Spleen (tissue), 11 donors: Measurements from ENCODE around the gene SBF1. TPM values are rescaled to one million over a fixed set of nuclear protein-coding genes. Genes with fewer than 3 reads are reported as not detected.
"Not testable (repeated sequence)": the region's sequence is repeated elsewhere in the genome, so short reads cannot be mapped to it uniquely, and the experiment has no call there.

Source experiments
- DNase-seq: peaks from one replicate; pipeline ENCODE4 v3.0.0-alpha.2; 2020
- H3K27ac ChIP-seq, 8 donors: fragments of 200-600 bp; sonication (generic) in 7 of 8; 1 replicate in 4 of 8; 2 replicates in 4 of 8; pipeline versions ENCODE4 v1.5.0 to v1.8.0; 2016 to 2021; ENCODE audit warnings: inconsistent platforms in 4 of 8, mild to moderate bottlenecking in 4 of 8, moderate library complexity in 1 of 8
- H3K27me3 ChIP-seq, 7 donors: fragments of 200-600 bp; sonication (generic) in 6 of 7; replicated peaks in 1 of 7; 1 replicate in 4 of 7; 2 replicates in 3 of 7; pipeline versions ENCODE4 v1.5.0 to v1.8.0; 2016 to 2021; ENCODE audit warnings: inconsistent platforms in 3 of 7, mild to moderate bottlenecking in 1 of 7
- H3K36me3 ChIP-seq, 6 donors: fragments of 200-600 bp; sonication (generic) in 5 of 6; 1 replicate in 4 of 6; 2 replicates in 2 of 6; pipeline versions ENCODE4 v1.5.0 to v1.8.0; 2016 to 2021; ENCODE audit warnings: inconsistent platforms in 2 of 6
- H3K4me1 ChIP-seq, 6 donors: fragments of 200-600 bp; sonication (generic) in 5 of 6; 1 replicate in 3 of 6; 2 replicates in 3 of 6; pipeline versions ENCODE4 v1.5.0 to v1.8.0; 2016 to 2021; ENCODE audit warnings: inconsistent platforms in 3 of 6
- H3K4me3 ChIP-seq, 8 donors: fragments of 200-600 bp; sonication (generic) in 7 of 8; 1 replicate in 4 of 8; 2 replicates in 4 of 8; pipeline versions ENCODE4 v1.5.0 to v1.8.0; 2016 to 2021; ENCODE audit warnings: inconsistent platforms in 4 of 8, mild to moderate bottlenecking in 4 of 8, moderate library complexity in 2 of 8
- H3K9me3 ChIP-seq, 8 donors: fragments of 200-600 bp; sonication (generic) in 7 of 8; 1 replicate in 4 of 8; 2 replicates in 4 of 8; pipeline versions ENCODE4 v1.5.0 to v1.8.0; 2016 to 2021; ENCODE audit warnings: inconsistent platforms in 4 of 8
- CTCF ChIP-seq, 11 experiments: fragments of 200-600 bp in 7 of 11; fragments of 450-650 bp in 4 of 11; sonication (generic) in 4 of 11; IDR thresholded peaks in 8 of 11; conservative IDR thresholded peaks in 3 of 11; 1 replicate in 7 of 11; 2 replicates in 4 of 11; pipeline versions ENCODE4 v1.4.0 to v1.8.0; 2016 to 2021; ENCODE audit warnings: antibody characterized with exemption in 11 of 11, inconsistent platforms in 4 of 11, mild to moderate bottlenecking in 1 of 11
- POLR2A ChIP-seq, 3 donors: fragments of 450-650 bp; IDR thresholded peaks; one replicate each; pipeline ENCODE4 v1.5.1; 2017; ENCODE audit warnings: antibody characterized with exemption in 3 of 3, mild to moderate bottlenecking in 1 of 3
- POLR2AphosphoS5 ChIP-seq, 3 donors: sonication (generic); formaldehyde crosslinking; IDR thresholded peaks; one replicate each; pipeline ENCODE4 v1.5.1; 2017; ENCODE audit warnings: antibody characterized with exemption in 3 of 3
- WGBS, 5 donors: extraction: QIAGEN DNeasy Blood & Tissue Kit in 3 of 5; methylation state at CpG; one replicate each; pipeline versions ENCODE4 v1.1.5 to v1.1.7; 2013 to 2018; 5-methylcytosine and 5-hydroxymethylcytosine counted together
- intact Hi-C: fragments of 100-400 bp; cut with DNase I; formaldehyde crosslinking; loops from one replicate; pipeline ENCODE4 v1.15.0; 2023; ENCODE audit warnings: low total_unique reads
- polyA plus RNA-seq, 3 donors: library from polyadenylated mRNA; stranded (reverse); fragments of 200-250 nt; gene quantifications; one replicate each; pipeline ENCODE4 v1.2.1, GENCODE V29; 2013
- total RNA-seq, 7 donors: library from RNA; depleted of rRNA in 3 of 7; stranded (reverse); fragments of >200 nt in 3 of 7; fragmentation: NEBNext Ultra II Directional in 4 of 7; extraction: Animal tissue kit (Norgen Biotek cat#: 25700) in 4 of 7; gene quantifications; one replicate each; pipeline versions ENCODE4 v1.1.0 to v1.2.1, GENCODE V29; 2016 to 2021
- donor health status: healthy with polysubstance abuse.
- donor health status: DM: no; HTN: no; CAD: no; lungs with moderate emphysema.
- donor health status: DM: no; HTN: no; CAD: no.
- donor health status: Bipolar disorder and iron deficiency.
- donor health status: healthy.
- donor health status: DM: no; HTN: no; CAD: no.
- donor health status: DM: yes; HTN: yes; CAD: no.

SBF1 gene
- total and polyA plus RNA-seq, 10 donors = 35.7 to 96.9 (median 75.3) TPM

GRCh38 chr22:50436015-50436830 is 38.6 kb downstream of the SBF1 start:
- intact Hi-C loops = no loop called here
- 88 to 93% (median 93%) methylated on average over 20 to 37 of the region's 37 CpGs for WGBS, 5 donors
- Histone ChIP-seq H3K36me3 (peaks cover 6 to 86% (median 84%) of the 10 kb centered on the region in 6 donors), H3K4me3 (no peak overlapping the region), H3K27me3 (no peaks in the 10 kb centered on the region), H3K4me1 (no peaks in the 10 kb centered on the region), H3K27ac (no peak overlapping the region), H3K9me3 (no peaks in the 10 kb centered on the region)
- no peak for DNase-seq
- TF ChIP-seq POLR2AphosphoS5 (IDR thresholded peaks at IDR 0.05) = peak in 1 of 3 donors; percentile 32
- no peak for TF ChIP-seq POLR2A (IDR thresholded peaks at IDR 0.05)

GRCh38 chr22:50435291-50436014 is 39.4 kb downstream of the SBF1 start:
- TF ChIP-seq POLR2A (IDR thresholded peaks at IDR 0.05) (no peak), POLR2AphosphoS5 (IDR thresholded peaks at IDR 0.05) (peak in 1 of 3 donors; percentile 39)
- no peaks in the 10 kb centered on the region for H3K4me1 ChIP-seq
- WGBS, 5 donors = 89 to 95% (median 91%) methylated on average over 15 to 20 of the region's 20 CpGs
- no peak overlapping the region for H3K27ac ChIP-seq
- DNase-seq = no peak
- no peaks in the 10 kb centered on the region for H3K9me3 ChIP-seq
- peaks cover 7 to 86% (median 82%) of the 10 kb centered on the region in 6 donors for H3K36me3 ChIP-seq
- H3K27me3 ChIP-seq = no peaks in the 10 kb centered on the region
- no peak overlapping the region for H3K4me3 ChIP-seq
- intact Hi-C loops = no loop called here

- H3K27ac ChIP-seq = no peak overlapping the region
- no peaks in the 10 kb centered on the region for H3K27me3 ChIP-seq
- peaks cover 7 to 86% (median 82%) of the 10 kb centered on the region in 6 donors for H3K36me3 ChIP-seq
- H3K9me3 ChIP-seq = no peaks in the 10 kb centered on the region
- no peaks in the 10 kb centered on the region for H3K4me1 ChIP-seq
- no peak overlapping the region for H3K4me3 ChIP-seq
- intact Hi-C loops = no loop called here
- peak; percentile 71 for DNase-seq
- TF ChIP-seq POLR2A (IDR thresholded peaks at IDR 0.05) (no peak), POLR2AphosphoS5 (IDR thresholded peaks at IDR 0.05) (no peak), CTCF (IDR thresholded peaks at IDR 0.05 in 8 of 11, conservative IDR thresholded peaks at IDR 0.05 in 3 of 11) (no peak)
- WGBS, 5 donors = 79 to 94% (median 91%) methylated on average over 13 to 24 of the region's 24 CpGs
Measured at GRCh38 chr22:50434849-50435248, 40.0 kb downstream of the SBF1 start.

- H3K27ac ChIP-seq, intact Hi-C loops, H3K4me3 ChIP-seq, DNase-seq, H3K4me1 ChIP-seq, H3K9me3 ChIP-seq, H3K27me3 ChIP-seq: not testable (repeated sequence)
- 91 to 99% (median 96%) methylated on average over 9 to 21 of the region's 24 CpGs for WGBS, 5 donors
- peaks cover 7 to 86% (median 81%) of the 10 kb centered on the region in 6 donors for H3K36me3 ChIP-seq
Measured at GRCh38 chr22:50432877-50433510, 41.8 kb downstream of the SBF1 start.

- Histone ChIP-seq H3K27ac (no peak overlapping the region), H3K4me1 (no peaks in the 10 kb centered on the region), H3K4me3 (no peak overlapping the region), H3K27me3 (no peaks in the 10 kb centered on the region), H3K9me3 (no peaks in the 10 kb centered on the region), H3K36me3 (peaks cover 7 to 86% (median 81%) of the 10 kb centered on the region in 6 donors)
- WGBS, 5 donors = 95 to 98% (median 96%) methylated on average over 31 to 35 of the region's 35 CpGs
- no peak for DNase-seq
- TF ChIP-seq POLR2A (IDR thresholded peaks at IDR 0.05) (no peak), POLR2AphosphoS5 (IDR thresholded peaks at IDR 0.05) (peak in 1 of 3 donors; percentile 22)
- intact Hi-C loops = no loop called here
Measured at GRCh38 chr22:50432131-50432876, 42.5 kb downstream of the SBF1 start.
